DOHH2 (cell line): ENCODE measurements around the gene BCAR3.

Experiments
- CTCF ChIP-seq: fragments of 200-600 bp; sonication (generic); IDR thresholded peaks from one replicate; pipeline ENCODE4 v1.5.1; 2014; ENCODE audit warnings: antibody characterized with exemption, mild to moderate bottlenecking, low read depth, low read length; ENCODE audit not compliant: poor library complexity, severe bottlenecking
- EZH2phosphoT487 ChIP-seq: fragments of 200-600 bp; sonication (generic); IDR thresholded peaks from 2 replicates; pipeline ENCODE4 v1.6.1; 2017; ENCODE audit warnings: borderline replicate concordance, mild to moderate bottlenecking, antibody characterized with exemption, low read length, moderate library complexity, mixed read lengths

GRCh38 chr1:93598396-93598795, 83.2 kb downstream of the BCAR3 start:
- TF ChIP-seq CTCF: no peak
- TF ChIP-seq EZH2phosphoT487: no peak
